ENCODE results near the gene SUCLG2.

SUCLG2 gene, protein sequence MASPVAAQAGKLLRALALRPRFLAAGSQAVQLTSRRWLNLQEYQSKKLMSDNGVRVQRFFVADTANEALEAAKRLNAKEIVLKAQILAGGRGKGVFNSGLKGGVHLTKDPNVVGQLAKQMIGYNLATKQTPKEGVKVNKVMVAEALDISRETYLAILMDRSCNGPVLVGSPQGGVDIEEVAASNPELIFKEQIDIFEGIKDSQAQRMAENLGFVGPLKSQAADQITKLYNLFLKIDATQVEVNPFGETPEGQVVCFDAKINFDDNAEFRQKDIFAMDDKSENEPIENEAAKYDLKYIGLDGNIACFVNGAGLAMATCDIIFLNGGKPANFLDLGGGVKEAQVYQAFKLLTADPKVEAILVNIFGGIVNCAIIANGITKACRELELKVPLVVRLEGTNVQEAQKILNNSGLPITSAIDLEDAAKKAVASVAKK

DNA sequence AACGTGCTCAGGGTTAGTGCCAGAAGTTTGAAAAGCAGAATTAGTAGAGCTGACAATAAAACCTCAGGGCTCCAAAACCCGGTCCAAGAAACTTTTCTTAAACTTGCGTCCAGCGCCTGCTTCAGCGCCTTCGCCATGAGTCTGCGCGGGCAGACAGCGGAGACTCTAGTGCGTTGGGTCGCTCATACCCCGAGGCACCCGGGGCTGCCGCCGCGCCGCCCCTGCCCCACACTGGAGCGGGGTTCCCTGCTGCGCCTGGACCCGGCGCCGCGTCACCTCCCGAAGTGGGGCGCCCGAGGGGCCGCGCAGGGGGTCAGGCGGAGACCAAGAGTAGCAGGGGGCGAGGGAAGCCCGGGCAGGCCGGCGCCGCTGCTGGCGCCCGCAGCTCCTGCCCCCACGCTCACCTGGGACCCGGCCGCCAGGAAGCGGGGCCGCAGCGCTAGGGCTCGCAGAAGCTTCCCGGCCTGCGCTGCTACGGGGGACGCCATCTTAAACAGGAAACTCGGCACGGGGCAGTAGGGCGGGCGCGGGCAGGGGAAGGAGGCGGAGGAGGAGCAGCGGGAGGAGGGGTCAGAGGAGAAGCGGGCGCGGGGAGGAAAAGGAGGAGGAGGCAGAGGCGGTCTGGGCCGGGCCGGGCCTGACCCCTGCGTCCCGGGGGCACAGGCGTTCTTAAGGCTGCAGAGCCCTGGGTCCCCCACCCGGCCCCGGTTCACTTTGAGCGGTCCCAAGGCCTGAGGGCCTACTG lies at the start of gene SUCLG2:
SUCLG2 (minus strand) TSS at position 514 of the 745 bp plus-strand sequence; CDS start at position 488, 26 bp downstream.
- peak; percentile 91 for DNase-seq

DNA sequence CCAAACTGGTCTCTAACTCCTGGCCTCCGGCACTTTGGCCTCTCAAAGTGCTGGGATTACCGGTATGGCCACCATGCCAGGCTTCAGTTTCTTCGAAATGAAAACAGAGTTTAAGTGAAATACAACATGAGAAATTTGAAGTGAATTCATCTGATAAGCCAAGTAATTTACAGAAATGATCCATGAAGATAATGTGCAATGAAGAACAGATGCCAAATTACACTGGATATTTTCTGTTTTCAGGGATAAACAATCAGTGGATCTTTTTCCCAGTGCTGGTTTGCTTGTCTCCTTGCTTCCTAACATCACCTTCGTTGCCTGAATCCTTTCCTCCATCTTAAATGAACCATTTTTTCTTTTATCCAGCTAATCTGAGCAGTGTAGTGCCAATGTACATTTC lies 46.2 kb upstream of the SUCLG2 start:
- no peak for DNase-seq

DNA sequence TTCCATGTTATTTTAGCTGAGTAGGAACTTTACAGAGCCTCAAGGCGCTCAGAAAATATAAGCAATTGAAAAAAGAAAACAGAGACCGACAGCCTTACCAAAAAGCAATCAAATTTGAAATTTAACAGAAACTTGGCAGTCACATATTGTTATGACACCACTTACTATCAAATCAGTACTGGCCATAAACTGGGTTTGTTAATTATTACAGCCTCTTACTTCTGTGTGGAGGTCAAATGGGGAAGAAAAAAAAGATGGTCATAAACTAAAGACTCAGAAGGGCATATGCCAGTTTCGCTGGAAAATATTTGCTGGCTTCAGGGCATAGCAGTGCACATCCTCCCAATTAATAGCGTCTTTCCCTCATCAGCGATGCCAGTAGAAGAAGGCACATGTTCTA lies 45.5 kb upstream of the SUCLG2 start:
- no peak for DNase-seq

DNA sequence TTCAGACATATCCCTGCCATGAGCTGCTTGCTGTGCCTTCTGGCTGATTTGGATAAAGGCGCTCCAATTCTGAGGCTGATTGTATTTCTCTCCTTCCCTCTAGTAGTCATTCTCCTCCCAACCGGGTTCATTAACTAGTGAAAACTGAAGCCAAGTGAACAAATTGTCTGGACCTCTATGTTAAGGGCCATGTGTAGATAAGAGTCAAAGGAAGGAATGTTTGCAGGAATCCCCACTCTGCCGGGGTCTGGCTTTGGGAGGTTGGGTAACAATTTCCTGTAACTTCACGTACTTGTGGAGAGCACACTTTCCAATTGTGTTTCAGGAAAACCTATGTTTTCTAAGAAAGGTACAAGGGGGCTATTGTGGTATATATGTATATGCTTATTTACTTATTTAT lies 38.2 kb upstream of the SUCLG2 start:
- DNase-seq, result no peak

DNA sequence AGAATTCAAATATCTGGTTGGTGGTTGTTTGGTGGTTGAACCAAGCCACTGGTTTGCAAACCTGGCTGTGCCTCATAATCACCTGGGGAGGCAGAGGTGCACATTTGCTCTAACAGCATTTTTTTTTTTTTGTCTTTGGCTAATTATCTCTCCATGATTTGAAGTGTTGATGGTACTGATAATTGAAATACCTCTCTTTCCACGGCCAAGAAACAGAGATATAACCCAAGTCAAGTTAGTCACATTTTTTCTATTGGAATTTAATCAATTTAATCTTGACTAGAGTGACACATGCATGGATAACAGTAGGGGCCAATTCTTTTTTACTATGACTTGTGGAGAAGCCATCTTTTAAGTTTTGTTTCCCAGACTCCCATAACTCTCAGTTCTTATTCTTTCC lies 37.5 kb upstream of the SUCLG2 start:
- no peak for DNase-seq

DNA sequence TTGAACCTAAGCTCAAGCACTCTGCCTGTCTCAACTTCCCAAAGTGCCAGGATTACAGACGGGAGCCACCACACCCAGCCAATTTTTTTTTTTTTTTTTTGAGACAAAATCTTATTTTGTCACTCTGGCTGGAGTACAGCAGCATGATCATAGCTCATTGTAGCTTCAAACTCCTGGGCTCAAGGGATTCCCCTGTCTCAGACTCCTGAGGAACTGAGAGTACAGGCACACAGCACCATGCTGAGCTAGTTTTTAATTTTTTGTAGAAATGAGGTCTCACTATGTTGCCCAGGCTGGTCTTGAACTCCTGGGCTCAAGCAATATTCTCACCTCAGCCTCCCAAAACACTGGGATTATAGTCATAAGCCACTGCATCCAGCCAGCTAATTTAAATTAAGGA lies 36.8 kb upstream of the SUCLG2 start:
- no peak for DNase-seq

DNA sequence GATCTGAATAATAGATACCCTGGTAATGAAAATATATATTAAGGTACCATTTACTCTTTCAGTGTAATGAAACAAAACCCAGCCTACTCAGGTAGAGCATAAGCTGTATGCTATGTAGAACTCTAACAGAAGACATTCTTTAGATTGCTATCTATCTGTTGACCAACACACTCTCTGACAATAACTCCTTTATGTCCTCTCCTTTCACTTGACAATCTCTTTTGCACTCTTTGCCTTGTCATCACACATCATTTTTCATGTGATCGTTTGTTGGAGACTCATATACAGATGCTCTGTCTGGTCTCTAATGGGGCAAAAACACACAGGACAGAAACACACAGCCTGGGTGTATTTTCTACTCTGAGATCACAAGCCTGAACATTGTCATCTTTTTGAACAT lies 35.4 kb upstream of the SUCLG2 start:
- no peak for DNase-seq

DNA sequence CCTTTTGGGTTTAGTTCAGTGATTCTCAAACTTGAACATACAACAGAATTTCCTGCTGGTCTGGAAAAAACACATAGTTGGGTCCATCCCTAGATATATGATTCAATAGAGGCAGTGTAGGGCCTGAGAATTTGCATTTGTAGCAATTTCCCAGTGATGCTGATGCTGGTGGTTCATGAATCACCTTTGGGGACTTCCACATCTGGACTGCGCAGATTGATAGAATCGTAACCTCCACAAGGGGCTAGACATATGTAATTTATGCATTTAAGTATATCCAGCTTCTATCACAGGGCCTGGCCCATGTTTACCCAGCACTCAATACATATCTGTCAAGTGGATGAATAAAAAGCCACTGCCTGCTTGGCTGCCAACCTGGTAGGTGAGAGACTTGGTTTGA lies 33.8 kb upstream of the SUCLG2 start:
- DNase-seq, result no peak

DNA sequence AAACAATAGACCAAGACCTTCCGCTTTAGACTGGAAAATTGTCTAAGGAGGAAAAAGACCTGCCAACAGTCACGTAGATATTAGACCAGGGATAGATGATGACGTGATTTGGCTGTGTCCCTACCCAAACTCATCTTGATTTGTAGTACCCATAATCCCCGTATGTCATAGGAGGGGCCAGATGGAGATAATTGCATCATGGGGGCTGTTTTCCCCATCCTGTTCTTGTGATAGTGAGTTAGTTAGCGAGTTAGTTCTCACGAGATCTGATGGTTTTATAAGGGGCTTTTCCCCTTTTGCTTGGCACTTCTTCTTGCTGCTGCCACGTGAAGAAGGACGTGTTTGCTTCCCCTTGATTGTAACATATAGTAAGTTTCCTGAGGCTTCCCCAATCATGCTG lies 31.7 kb upstream of the SUCLG2 start:
- no peak for DNase-seq

DNA sequence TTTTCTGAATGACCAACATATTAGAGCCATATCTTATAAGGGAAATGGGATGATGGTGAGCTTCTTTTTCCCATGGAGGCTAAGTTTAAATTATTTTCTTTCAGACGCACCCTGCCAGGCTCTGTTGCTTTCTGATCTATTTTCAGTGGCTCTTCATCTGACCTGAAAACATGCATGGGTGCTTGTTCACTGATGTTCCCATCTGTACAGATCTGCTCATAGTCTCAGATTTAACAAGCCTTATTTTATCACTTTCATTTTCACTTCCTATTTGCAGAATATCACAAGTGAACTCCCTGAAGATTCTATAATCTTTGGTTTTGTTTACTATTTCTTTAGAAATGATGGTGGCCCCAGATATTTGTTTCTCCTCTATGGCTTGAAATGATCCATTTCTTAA lies 31.1 kb upstream of the SUCLG2 start:
- no peak for DNase-seq

DNA sequence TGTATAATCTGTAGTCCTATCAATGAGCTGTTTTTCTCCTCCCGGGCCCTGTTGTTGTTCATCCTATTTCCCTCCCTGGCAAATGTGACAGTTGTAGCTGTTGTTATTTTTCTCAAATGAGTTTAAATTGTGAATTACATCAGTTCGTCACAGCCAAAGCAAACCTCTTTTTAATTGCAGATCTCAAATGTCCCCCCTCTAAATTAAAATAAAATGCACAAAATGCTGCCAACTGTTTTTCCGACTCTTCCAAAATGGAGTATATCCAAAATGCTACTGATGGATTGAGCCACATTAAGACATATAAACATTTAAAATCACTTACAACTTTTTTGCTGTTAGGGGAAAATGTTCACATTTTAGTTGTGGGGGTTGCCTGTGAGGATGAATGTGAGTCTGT lies 29.8 kb upstream of the SUCLG2 start:
- DNase-seq, result no peak

DNA sequence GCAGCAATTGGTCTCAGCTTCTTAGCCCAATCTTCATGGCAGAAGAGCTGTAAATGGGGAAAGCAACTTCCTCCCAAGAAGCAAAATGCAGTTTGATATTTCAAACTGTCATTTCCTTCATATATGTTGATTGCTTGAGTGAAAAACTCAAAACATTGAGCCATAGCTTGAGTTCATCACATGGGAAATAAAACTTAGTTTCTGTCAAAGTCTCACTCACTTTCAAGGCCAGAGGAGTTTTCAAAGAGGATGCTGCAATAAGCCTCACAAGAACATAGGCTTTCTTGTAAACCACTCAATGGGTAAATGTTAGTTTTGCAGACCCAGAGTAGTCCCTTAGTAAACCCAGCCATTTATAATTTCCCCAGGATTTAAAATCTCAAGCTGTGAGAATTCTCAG lies 29.1 kb upstream of the SUCLG2 start:
- DNase-seq, result no peak

DNA sequence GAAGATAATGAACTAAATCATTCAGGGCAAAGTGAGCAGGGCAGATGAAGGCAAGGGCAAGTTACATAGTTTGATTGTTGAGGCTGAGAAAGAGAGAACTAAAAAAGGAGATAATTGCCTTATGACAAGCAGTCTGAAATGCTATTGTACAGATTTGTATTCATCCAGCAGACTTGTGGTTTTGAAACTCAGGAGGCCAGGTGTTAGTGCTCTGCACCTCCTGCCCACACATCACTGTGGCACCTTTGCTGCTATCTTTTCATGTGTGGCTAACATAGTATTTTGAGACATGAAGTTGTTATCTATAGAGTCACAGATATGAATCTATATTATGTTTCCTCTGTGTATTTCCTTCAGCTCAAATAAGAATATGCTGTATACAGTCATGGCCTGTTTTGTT lies 24.3 kb upstream of the SUCLG2 start:
- DNase-seq, result peak; percentile 12

DNA sequence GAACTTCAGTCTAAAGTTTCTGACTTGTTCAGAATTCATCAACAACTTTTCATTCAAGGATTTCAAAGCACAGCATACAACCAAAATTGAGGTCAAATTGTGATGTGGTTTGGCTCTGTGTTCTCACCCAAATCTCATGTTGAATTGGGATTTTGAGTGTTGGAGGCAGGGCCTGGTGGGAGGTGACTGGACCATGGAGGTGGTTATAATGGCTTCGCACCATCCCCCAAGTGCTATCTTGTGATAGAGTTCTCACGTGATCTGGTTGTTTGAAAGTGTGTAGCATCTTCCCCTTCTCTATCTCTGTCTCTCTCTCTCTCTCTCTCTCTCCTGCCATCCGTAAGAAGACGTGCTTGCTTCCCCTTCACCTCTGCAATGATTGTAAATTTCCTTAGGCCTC lies 19.6 kb upstream of the SUCLG2 start:
- DNase-seq, result no peak

DNA sequence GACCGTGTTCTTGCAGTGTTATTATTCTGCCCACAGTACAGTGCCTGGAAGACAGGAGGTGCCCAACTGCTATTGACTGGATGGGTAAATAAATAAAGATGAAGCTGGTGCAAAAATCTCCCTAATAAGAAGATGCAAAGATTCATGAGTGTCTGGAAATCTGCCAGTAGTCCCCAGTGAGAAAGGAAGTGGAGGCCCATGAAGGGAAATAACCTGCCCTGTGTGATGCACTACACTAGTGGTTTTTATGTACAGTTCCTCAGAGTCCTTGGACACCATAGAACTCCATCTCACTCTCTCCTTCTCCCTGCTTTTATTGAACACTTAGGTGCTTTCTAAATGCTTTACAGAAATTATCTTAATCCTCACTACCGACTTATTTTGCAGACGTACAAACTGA lies 8.3 kb upstream of the SUCLG2 start:
- no peak for DNase-seq

DNA sequence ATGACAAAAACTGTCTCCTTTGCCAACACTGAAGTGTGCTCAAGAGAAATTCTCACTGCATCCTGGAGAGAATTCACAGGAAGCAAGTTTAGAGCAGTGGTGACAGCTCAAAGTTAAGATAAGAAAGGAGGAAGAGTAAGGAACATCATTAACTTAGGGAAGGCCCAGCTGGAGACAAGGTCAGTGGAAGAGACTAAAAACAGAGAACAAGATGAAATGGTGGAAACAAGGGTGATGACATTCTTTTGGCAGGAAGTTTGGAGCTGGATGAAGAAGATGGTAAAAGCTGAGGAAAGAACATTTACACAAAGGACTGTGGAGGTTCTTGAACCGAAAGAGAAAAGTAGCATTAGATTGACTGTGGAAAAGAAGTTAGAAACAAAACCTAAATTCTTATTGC lies 6.7 kb upstream of the SUCLG2 start:
- DNase-seq, result no peak

DNA sequence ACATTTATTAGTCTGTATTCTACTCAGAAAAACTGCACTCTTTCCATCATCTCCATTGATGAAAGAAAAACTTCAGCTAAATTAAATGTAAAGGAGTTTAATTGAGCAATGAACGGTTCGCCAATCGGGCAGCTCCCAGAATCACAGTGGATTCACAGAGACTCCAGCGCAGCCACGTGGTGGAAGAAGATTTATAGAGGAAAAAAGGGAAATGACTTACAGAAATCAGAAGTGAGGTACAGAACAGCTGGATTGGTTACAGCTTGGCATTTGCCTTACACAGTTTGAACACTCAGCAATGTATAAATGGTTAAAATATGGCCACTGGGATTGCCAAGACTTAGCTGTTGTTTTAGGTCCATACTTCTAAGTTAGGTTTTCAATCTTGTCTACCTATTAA lies 2.8 kb upstream of the SUCLG2 start:
- DNase-seq, result no peak

DNA sequence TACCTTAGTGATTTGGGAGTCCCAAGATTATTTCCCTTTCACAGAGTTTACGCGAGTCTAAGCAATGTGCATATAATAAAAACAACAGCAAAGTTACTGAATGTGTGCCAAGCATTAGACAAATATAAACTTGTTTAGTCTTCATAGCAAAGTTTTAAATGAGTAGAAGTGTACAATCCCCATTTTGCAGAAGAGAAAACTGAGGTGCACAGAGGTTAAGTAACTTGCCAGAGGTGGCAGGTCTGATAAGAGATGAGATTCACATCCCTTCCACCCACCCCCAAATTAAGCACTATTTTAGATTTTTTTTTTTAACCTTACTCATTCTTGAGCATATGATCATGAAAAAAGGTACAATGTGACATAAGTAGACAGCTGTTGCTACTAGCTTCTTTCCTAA lies 2.2 kb upstream of the SUCLG2 start:
- no peak for DNase-seq

DNA sequence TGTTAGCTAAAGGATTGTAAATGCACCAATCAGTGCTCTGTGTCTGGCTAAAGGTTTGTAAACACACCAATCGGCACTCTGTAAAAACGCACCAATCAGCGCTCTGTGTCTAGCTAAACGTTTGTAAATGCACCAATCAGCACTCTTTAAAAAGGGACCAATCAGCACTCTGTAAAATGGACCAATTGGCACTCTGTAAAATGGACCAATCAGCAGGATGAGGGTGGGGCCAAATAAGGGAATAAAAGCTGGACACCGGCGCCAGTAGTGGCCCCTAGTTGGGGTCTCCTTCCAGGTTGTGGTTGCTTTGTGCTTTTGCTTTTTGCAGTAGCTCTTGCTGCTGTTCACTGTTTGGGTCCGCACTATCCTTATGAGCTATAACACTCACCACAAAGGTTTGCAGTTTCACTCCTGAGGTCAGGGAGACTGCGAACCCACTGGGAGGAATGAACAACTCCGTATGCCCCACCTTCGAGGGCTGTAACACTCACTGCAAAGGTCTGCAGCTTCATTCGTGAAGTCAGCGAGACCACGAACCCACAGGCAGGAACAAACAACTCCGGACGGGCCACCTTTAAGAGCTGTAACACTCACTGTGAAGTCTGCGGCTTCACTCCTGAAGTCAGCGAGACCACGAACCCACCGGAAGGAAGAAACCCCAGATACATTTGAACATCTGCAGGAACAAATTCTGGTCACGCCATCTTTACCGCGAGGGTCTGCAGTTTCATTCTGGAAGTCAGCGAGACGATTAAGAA lies 1.1 kb upstream of the SUCLG2 start:
- peak; percentile 82 for DNase-seq

DNA sequence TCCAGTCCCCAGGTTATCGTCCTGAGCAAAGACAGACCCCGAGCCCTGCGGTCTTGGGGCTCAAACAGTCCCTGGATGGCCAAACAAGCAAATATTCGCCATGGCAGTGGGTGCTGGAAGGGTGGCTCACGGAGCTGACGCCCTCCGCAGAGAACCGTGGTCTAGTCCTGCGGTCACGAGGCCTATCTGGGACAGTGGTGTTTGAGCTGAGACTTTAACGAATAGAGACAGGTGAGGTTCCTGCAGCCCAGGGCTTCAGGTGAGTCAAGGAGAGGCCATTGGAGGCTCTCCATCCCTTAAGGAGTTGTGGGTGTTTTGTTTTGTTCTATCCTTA lies 399 bp upstream of the SUCLG2 start:
- no peak for DNase-seq

DNA sequence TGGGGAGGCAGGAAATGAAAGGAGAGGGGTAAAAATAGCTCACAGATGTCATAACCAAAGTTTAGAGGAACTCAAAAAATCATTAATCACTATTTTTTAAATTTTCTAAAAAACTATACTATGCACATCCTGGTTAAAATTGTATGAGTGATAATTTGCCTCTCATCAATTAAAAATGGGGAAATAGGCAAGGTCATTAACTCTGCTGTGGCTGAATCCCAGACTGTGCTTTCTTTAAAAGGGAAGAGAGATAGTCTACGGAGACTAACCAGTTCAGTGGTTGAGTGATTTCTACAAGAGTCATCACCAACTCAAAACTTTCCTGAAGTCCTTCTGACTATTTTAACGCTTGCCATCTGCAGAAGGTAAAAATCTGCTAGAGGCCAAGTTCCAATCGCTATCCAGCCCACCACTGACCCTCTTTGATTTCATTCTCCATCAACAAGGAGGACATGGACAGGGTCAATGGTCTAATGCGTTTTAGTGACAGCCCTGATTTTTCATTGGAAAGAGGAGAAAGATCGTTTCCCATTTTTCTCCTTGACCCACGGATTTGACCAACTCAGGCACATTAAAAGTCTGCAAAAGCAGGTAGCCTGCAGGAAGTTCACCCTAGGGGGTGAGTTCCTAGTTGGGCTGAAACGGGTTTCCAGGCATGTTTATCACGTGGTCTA lies 850 bp downstream of the SUCLG2 start:
- DNase-seq, result no peak

DNA sequence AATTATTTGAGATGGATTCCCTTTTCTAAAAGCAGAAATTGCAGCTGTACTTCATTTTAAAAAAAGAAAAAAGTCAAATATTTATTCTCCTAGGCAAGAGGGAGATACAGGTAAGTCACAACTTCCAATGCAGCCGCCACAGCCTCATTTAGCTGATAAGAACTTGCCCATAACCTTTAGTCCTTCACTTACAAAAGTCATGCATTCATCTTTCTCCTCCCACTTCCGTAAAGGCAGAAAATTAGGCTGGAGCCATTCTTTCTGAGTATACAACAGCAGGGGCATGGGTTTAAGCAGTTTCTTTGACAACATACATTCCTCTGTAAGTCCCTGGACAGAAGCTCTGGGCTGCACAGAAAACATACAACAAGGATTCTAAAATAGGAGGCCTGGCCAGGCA lies 4.3 kb downstream of the SUCLG2 start:
- DNase-seq, result no peak

DNA sequence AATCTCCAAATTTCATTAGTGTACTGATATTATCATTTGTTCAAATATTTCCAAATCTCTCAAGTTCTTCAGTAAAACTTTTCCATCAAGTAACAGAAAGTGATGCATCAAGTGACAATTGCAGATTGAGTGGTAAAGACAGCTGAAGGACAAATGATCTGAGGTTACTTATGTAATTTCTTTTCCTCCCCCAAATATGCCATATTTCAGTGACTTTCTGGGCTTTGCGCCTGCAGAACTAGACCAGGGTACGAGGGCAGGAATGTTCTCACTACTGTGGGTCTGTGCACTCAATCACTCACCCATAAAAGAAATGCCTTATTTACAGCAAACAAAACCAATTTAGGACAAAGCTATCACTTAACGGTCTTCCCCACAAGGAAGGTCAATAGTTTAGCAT lies 4.7 kb downstream of the SUCLG2 start:
- no peak for DNase-seq

All from stimulated activated CD4-positive, alpha-beta T cell treated with anti-CD3 and anti-CD28 coated beads, Interleukin-15, amount 100 ng/mL, for 24 hours (primary cell).